GM10847 (cell line): ENCODE results near the gene NANP.

Experiments
- POLR2A ChIP-seq: IDR thresholded peaks from 2 replicates; pipeline ENCODE4 v1.6.1; 2011; ENCODE audit not compliant: insufficient read length; ENCODE audit errors: extremely low read depth

Gene NANP

DNA sequence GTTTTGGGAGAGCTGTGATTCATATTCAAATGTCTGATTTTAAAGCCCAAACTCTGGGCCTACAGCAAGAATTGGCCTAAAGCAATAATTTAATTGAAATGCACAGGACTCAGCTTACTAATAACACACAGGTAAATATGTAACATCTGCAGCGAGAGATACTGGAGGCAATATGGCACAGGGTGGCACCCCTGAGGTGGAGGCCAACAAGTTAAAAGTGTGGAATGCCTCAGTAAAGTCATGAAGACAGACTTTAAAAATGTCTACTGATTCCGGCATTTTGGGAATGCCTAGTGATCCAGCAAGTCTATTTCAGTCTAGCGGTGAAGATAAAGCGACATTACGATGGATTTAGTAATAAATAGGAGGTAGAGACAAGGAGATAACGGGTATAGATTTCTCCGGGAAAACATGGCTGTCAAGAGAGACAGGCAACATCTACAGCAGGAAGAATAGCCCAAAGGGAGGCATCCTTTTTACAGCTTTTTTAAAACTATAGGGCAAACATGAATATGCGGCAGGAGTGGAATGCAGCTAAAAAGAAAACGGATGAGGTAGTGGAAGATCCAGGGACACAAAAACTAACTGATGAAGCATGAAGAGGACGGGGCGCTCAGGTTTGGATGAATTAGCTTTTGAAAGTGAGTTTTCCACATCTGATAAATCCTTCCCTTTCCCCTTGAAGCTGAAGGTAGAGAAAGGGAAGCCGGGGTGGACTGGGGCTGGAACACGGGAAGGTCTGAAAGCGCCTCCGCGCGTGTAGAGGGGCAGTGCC is 1.2 kb downstream of the NANP start:
- TF ChIP-seq POLR2A: no peak

DNA sequence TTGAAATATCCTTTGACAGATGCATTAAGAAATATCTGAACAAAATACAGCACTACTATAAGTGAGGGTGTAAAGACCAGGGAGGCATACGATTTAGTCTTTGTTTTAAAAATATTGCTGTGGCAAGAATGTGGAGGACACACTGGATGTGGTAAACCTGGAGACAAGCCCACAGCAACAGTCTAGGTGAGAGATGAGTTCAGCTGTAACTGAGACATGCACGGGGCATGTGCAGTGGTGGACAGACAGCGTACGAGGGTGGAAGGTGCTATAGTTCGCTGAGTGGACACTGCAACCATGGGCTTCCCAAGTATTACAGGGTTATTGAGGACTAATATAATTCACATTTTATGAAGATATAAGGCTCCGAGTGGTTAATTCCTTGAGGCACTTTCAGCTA is 1.8 kb downstream of the NANP start:
- no peak for TF ChIP-seq POLR2A

DNA sequence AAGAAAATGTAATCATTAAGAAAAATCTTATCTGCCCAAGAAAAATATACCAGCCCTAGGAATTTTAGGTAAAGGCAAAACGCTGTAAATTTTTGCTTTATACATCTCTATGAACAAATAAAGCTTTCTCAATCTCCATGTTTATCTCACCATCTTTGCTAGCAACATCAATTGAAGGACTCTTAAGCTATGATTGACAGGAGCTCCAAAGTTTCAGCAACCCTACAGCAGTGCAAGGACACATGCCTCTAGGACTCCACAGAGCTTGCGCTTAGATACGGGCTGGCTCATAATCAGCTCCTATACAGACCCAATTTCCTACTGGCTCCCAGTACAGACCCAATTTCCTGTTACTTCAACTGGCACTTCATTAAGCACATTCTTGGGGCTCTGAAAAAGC is 4.3 kb downstream of the NANP start:
- TF ChIP-seq POLR2A: no peak

DNA sequence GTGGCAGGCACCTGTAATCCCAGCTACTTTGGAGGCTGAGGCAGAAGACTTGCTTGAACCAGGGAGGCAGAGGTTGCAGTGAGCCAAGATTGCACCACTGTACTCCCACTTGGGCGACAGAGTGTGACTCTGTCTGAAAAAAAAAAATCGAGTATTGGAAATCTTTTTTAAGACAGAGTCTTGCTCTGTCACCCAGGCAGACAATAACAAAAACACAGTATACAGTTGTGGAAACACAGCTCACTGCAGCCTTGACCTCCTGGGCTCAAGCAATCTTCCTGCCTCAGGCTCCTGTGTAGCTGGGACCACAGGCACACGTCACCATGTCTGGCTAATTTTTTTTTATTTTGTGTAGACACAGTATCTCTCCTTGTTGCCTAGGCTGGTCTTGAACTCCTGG is 15.0 kb downstream of the NANP start:
- no peak for TF ChIP-seq POLR2A

DNA sequence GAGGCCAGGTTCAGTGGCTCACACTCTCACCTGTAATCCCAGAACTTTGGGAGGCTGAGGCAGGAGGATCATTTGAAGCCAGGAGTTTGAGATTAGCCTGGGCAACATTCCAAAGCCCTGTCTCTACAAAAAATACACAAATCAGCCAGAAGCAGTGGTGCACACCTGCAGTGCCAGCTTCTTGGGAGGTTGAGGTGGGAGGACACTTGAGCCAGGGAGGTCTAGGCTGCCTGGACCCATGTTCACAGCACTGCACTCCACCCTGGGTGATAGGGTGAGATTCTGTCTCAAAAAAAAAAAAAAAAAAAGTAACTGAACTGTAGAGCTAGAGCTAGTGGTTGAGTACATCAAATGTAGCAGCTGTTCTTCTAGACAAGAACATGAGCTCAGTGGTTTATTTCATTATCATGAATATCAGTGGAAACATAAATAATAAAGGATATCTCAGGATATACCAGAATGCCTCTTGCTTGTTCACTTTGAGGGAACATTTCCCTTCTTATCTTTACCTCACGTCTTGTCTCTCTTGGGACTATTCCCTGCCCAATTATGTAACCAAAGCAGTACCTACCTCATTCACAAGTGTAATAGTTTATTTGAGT is 17.6 kb downstream of the NANP start:
- no peak for TF ChIP-seq POLR2A

DNA sequence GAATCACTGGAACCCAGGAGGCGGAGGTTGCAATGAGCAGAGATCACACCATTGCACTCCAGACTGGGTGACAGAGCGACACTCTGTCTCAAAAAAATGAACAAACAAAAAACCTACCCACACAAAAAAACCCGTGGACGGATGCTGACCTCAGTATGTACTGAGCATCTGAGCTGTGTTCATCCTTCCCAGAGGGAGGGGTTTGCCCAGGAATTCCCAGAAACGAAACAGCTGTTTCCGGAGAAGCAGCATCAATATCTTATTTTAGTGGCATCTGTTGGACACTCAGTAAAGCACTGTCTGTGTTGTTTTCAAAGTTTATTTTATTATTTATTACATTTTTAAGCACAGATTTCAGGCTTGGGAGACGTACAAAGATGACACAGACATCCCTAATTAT is 18.7 kb downstream of the NANP start:
- no peak for TF ChIP-seq POLR2A

DNA sequence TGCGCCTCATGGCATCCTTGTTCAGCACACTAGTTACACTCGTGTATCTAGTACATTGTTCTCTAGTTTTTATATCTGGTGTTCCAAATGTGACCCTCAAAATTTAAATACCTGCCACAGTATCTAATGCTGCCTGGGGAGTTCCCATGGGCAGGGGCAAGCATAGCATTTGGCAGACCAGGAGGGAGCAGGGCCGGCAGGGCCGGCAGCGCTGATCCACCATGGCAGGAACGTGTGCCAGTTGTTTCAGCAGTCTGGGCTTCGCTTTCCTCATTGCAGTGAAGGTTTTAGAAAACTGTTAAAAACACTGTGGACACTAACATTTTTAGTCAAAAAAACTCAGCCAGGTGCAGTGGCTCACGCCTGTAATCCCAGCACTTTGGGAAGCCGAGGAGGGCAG is 19.2 kb downstream of the NANP start:
- no peak for TF ChIP-seq POLR2A

DNA sequence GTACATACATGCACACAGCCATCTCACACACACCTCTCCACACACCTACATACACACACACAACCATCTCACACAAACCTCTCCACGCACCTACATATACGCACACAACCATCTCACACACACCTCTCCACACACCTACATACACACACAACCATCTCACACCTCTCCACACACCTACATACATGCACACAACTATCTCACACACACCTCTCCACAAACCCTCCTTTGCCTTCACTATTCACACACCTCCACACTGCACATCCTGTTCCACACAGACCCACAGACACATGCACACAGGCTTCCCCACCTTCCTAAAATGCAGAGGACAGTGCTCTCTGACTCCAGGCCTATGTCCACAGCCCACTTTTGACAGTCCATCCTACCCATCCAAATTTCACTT is 22.2 kb downstream of the NANP start:
- TF ChIP-seq POLR2A: no peak

DNA sequence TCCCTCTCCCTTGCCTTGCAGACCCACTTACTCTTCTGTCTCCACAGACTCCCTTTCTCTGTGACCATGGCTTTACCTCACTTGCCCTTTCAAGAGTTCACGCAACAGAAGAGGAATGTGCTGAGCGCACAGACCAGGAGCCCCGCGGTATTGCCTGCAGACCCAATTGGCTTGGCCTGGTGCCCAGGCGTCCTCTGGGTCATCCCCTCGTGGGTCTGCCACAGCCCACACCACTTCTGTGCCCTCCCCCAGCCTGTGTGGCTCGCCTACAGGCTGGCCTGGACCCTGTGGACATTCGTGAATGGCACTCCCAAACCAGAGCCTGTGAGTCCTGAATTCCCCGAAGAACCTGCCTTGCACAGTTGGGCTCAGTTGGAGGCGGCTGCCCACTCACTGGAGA is 23.2 kb downstream of the NANP start:
- no peak for TF ChIP-seq POLR2A

DNA sequence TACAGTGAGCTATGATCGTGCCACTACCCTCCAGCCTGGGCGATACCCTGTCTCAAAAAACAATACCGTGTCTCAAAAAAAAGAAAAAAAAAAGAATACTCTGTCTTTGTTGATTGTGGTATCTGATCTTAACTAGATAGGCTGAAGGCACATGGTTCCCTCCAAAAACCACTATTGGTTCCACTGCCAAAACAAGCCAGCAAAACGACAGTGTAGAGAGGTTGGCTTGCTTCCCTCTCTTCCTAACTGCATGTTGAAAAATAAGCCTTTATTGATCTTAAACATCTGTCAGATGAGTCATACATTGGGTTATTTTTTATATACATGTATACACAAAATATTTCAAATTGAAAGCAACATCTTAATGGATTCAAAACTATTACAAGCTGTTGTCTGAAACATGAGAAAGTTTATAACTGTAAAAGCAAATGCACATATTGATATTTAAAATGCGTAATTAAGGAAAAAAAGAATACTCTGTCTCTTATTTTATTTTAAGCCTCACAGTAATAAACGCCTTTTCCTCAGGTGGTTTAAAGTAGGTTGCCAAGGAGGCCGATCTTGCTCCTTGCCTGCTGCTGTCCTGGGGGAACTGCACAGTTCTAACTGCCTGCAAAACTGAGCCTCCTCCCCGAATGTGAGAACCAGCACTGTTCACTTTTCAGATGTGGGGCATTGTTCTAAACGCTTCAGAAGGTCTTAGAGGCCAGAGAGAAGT is 31.5 kb downstream of the NANP start:
- no peak for TF ChIP-seq POLR2A

DNA sequence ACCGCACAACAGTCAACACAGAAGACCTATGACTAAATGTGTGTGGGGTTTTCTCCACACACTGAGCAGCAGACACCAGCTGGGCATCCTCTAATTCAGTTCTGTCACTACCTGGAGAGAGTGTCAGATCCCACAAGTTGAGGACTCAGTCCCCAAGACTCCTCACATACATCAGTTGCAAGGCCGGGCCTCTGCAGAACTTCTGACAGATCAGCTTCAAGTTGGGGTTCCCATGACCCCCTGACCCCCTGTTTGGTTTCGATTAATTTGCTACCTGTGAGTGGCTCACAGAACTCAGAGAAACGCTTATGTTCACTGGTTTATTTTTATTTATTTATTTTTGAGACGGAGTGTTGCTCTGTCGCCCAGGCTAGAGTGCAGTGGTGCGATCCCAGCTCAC is 35.3 kb downstream of the NANP start:
- TF ChIP-seq POLR2A: no peak

DNA sequence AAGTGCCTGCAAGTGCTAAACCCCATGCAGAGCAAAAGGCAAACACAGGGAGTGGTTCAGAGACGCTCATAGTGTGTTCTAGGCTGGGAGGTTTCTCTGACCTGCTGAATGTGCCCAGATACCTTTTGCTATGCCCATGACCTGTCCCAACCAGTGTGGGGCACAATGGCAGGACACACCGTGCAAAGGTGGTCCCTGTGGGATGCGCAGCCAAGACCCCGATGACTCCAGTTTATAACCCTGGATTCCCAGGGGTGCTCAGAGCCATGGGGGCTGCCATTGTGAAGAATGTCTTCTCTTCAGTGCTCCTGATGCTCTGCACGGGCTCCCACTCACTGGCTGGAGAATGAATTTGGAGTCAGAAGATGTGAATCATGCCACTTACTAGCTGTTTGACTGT is 36.3 kb downstream of the NANP start:
- TF ChIP-seq POLR2A: no peak

DNA sequence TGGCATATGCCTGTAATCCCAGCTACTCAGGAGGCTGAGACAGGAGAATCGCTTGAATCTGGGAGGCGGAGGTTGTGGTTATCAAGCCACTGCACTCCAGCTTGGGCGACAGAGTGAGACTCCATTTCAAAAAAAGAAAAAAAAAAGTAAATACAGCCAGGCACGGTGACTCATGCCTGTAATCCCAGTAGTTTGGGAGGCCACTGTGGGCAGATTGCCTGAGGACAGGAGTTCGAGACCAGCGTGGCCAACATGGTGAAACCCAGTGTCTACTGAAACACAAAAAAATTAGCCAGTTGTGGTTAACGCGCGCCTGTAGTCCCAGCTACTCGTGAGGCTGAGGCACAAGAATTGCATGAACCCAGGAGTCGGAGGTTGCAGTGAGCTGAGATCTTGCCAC is 36.9 kb downstream of the NANP start:
- TF ChIP-seq POLR2A: no peak

DNA sequence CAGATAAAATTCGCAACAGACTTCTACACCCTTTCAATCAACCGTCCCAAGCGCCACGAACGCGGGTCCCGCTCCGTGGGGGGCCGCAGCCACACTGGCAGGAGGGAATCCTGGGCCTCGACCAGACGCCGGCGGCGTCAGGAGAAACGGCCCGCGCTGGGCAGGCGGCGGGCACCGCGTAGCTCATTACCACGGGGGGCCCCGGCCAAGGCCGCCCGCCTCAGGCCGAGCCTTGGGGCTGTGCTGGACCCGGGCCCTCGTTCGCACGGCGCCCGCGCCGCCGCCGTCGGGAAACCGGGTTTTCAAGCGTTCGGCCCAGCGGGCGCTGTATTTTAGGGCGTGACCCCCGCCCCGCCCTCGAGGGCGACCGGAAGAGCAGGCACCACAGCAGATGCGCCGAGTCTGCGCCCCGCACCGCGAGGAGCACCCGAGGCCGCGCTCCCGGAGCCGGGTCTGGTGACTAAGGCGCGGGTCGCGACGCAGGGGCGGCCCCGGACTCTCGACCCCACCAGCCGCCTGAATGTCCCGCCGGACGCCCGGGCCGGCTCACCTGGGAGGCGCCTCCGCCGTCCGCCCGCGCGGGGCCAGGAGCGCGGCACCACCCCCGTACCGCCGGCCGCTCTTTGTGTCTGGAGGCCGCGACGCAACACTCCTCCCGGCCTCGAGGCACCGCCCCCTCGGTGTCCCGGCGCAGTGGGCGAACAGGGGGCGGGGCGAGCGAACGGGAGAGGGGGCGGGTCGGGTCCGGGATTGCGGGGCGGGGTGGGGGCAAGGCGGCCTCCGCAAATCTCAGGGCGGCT is 38.7 kb downstream of the NANP start, which contains the start of gene NINL:
TSS of gene NINL (minus strand) at position 627 of the 800 bp plus-strand sequence. CDS start 58,944 bp downstream, outside the sequence.
- no peak for TF ChIP-seq POLR2A

DNA sequence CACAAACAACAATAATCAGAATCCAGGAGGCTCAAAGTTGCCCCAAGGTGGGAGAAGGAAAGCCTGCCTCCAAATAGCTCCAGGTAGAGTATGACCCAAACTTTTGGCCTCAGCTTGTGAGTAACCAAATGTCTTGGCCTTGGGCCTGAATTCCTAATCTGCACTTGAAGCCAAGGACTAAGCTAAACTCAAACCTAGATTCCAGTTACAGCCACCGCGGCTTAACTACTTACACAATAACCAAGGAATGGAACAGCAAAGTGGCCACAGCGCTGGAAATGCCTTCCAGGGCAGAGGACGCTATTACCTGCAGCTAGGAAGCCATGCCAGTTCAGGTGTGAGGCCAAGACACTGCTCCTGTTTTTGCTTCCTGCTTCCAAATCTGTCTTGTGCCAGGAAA is 43.1 kb downstream of the NANP start:
- no peak for TF ChIP-seq POLR2A
